ENCODE measurements around the gene PMEPA1.
A peak's percentile ranks its signal among the peaks of the same experiment; 100 is the strongest.

Gene PMEPA1

GRCh38 chr20:57620999-57621398 is 88.8 kb downstream of the PMEPA1 start:
- peak; percentile 36 for DNase-seq

GRCh38 chr20:57620274-57620990 is 89.4 kb downstream of the PMEPA1 start, which contains the start of gene ZBP1:
TSS of gene ZBP1 (minus strand) at chr20:57620426. CDS start at chr20:57620295, 131 bp downstream.
- DNase-seq = peak; percentile 71

GRCh38 chr20:57619051-57619831 is 90.6 kb downstream of the PMEPA1 start:
- DNase-seq = peak; percentile 85

- no peak for DNase-seq
Measured at GRCh38 chr20:57618764-57619050, 91.1 kb downstream of the PMEPA1 start.

GRCh38 chr20:57618091-57618763 is 91.6 kb downstream of the PMEPA1 start:
- peak; percentile 58 for DNase-seq

GRCh38 chr20:57617079-57617795 is 92.6 kb downstream of the PMEPA1 start:
- no peak for DNase-seq

GRCh38 chr20:57616143-57616951 is 93.5 kb downstream of the PMEPA1 start:
- DNase-seq = no peak

GRCh38 chr20:57615445-57615811 is 94.4 kb downstream of the PMEPA1 start:
- DNase-seq = no peak

- DNase-seq = no peak
Measured at GRCh38 chr20:57614490-57615444, 95.0 kb downstream of the PMEPA1 start.

- no peak for DNase-seq
Measured at GRCh38 chr20:57613481-57613921, 96.3 kb downstream of the PMEPA1 start.

- DNase-seq = no peak
Measured at GRCh38 chr20:57612916-57613315, 96.9 kb downstream of the PMEPA1 start.

GRCh38 chr20:57612436-57612835 is 97.4 kb downstream of the PMEPA1 start:
- no peak for DNase-seq

- DNase-seq = no peak
Measured at GRCh38 chr20:57611586-57612311, 98.1 kb downstream of the PMEPA1 start.

- DNase-seq = no peak
Measured at GRCh38 chr20:57610261-57610952, 99.4 kb downstream of the PMEPA1 start.

GRCh38 chr20:57609842-57610167 is 100.0 kb downstream of the PMEPA1 start:
- DNase-seq = no peak

GRCh38 chr20:57609086-57609841 is 100.6 kb downstream of the PMEPA1 start:
- no peak for DNase-seq

- no peak for DNase-seq
Measured at GRCh38 chr20:57608516-57608915, 101.3 kb downstream of the PMEPA1 start.

GRCh38 chr20:57605878-57606277 is 103.9 kb downstream of the PMEPA1 start:
- DNase-seq = no peak

GRCh38 chr20:57605045-57605444 is 104.8 kb downstream of the PMEPA1 start:
- DNase-seq = no peak
